ENCODE measurements around the gene BARX2.

- no peak for TF ChIP-seq EZH2 (IDR thresholded peaks at IDR 0.05; ENCODE audit: low read length, unreplicated experiment)
- TF ChIP-seq, protein P1, sequence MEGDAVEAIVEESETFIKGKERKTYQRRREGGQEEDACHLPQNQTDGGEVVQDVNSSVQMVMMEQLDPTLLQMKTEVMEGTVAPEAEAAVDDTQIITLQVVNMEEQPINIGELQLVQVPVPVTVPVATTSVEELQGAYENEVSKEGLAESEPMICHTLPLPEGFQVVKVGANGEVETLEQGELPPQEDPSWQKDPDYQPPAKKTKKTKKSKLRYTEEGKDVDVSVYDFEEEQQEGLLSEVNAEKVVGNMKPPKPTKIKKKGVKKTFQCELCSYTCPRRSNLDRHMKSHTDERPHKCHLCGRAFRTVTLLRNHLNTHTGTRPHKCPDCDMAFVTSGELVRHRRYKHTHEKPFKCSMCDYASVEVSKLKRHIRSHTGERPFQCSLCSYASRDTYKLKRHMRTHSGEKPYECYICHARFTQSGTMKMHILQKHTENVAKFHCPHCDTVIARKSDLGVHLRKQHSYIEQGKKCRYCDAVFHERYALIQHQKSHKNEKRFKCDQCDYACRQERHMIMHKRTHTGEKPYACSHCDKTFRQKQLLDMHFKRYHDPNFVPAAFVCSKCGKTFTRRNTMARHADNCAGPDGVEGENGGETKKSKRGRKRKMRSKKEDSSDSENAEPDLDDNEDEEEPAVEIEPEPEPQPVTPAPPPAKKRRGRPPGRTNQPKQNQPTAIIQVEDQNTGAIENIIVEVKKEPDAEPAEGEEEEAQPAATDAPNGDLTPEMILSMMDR (conservative IDR thresholded peaks at IDR 0.05; ENCODE audit: low read depth, low read length): no peak
Measured at GRCh38 chr11:129458756-129459535, 83.3 kb downstream of the BARX2 start.

Data from PC-3 (cell line).